NCI-H146 (cell line): Measurements from ENCODE around the gene CEP55.
A peak's percentile ranks its signal among the peaks of the same experiment; 100 is the strongest.

Experiments
- DNase-seq: peaks from one replicate; lab custom pipeline; 2025; lab: John Stamatoyannopoulos, UW

The CEP55 gene

DNA sequence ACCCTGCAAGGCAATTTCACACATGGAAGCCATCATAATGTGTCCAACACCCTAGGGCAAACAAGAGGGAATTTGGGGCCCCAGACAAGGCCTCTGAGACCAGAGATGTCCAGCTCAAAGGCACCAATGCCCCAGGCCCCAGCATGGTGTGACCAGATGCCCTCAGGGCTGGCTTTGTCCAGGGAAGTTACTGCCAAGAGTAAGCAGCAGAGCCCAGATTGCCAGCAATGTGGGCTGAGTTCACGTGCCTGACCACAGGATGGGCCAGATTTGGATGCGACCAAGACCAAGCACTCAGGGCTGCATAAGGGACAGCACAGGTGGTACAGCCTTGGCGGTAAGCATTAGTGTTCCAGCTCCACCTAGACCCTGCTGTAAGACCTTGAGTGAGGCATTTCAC, 27.0 kb upstream of the CEP55 start:
- no peak for DNase-seq

DNA sequence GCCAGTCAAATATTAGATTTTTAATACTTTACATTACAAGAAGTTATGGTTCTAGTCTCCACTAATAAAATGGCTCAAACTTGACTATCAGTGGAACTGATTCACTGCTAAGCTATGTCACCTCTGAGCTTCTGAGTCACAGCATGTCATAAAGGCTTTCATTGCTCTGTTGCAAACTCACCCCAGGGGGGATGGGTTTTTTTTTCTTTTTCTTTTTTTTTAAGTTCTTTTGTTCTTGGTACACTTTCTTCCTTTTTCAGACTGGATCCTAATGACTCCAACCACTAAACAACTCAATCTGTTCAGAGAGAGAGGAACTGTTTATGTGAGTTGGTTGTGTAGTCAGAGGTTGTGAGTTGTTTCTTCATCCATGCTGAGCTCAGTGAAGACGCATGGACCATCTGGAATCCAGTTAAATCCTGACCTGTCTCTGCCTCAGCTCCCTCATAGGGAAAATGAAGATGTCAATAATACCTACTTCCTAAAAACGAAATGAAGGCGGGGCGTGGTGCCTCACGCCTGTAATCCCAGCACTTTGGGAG, 25.2 kb upstream of the CEP55 start:
- DNase-seq = no peak

- no peak for DNase-seq
Observed at GRCh38 chr10:93473161-93473560, 23.3 kb upstream of the CEP55 start.

DNA sequence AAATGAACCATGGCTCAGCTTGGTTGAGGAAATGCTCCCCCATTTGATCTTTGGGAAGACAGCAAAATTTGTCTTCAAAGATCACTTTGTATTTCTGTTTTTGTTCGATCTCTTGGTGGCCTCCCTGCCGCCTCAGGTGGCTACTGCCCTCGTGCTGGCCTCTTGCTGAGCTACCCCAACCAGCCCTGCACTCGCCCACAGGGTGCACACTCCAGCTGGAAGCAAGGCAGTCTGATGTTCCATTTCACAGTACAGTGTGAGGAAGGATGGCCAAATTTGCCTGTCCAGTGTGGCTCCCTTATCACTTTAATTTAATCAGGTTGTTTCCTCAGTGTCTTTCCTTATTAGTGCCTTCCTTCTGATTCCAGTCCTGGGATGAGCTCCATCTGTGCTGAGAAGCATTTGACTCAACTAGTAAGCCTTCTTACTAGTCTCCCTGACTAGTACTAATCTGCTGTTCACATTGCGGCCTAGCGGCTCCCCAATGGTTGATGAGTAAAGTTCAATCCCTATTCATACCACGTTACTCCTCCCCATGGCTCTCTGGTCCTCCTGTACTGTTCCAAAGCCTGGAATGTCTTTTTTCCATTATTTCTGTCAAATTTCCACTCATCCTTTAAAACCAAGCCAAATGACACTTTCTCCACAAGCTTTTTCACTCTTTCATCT, 22.5 kb upstream of the CEP55 start:
- DNase-seq = no peak

DNA sequence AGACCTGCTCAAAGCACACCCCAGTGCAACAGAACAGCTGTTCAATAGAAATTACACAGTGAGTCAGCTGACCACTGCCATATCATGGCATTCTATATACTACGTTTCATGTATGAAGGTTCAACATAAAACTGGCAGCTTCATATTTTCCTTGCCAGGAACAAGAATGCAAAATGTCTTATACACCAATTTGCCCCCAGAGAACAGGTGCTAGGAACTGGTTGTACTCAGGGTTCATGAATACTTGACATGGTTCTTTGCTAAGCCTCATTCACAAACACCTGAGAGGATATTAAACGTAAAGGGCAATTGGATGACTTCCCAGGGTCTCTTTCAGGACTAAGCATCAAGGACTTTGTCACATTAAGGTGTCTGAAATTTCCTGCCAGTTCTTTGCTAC, 21.2 kb upstream of the CEP55 start:
- DNase-seq = no peak

GRCh38 chr10:93475871-93476270, 20.5 kb upstream of the CEP55 start:
- no peak for DNase-seq

DNA sequence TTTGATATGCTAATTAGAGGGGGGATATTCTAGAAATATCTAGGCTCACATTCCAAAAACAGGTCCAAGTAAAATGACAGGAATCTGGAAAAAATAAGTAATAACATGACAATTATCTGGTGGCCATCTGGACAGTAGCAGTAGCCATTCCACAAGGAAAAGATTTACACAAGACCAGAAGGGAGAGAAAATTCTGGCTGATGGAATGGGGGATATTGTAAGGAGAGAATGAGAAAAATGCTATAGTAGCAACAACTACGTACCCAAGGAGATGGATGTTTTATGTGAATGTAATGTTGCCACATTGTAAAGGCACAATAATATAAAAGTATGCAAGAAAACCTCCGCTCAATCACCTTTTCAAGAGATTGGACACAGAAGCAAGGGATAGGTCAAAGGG, 19.7 kb upstream of the CEP55 start:
- no peak for DNase-seq

- DNase-seq = no peak
Observed at GRCh38 chr10:93478873-93479272, 17.5 kb upstream of the CEP55 start.

GRCh38 chr10:93481637-93482144, 14.7 kb upstream of the CEP55 start:
- DNase-seq = no peak

DNA sequence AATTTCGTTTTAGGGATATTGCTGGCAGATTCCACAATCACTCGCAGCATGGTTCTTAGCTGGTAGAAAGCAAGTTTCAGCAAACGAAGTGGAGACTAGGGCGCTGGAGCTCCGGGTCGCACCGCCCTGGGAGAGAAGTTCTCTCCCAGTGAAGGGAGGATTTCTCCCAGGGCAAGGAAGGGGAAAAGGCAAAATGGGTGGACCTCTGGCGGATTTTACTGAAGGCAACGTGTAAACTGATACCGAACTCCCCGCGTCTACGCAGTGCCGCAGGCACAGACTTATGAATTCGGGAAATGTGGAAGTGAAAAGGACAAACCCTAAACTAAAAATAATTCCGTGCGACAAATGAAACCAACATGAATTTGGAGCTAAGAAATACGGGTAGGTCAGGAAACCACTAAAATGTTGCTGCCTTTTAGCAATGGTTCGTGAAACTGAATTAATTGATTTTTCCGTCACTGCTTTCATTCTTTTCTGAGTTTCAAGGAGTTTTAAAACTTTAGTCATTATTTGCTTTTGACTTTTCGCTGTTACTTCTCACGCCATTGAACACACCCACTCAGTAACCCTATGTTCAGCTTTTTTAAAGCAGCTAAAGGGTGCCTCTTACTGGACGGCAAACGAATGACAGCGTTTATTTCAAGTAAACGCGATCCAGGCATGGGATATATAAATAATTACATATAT, 14.1 kb upstream of the CEP55 start, which contains the start of gene MYOF:
MYOF (minus strand) TSS at position 190 of the 690 bp plus-strand sequence; CDS start at position 50, 140 bp downstream.
- peak; percentile 55 for DNase-seq

GRCh38 chr10:93485690-93486089, 10.7 kb upstream of the CEP55 start:
- DNase-seq = no peak

- no peak for DNase-seq
Observed at GRCh38 chr10:93488956-93489528, 7.4 kb upstream of the CEP55 start.

- no peak for DNase-seq
Observed at GRCh38 chr10:93491602-93492121, 4.8 kb upstream of the CEP55 start.

- DNase-seq = no peak
Observed at GRCh38 chr10:93493162-93493561, 3.2 kb upstream of the CEP55 start.

GRCh38 chr10:93494494-93494893, 1.9 kb upstream of the CEP55 start:
- peak; percentile 28 for DNase-seq

DNA sequence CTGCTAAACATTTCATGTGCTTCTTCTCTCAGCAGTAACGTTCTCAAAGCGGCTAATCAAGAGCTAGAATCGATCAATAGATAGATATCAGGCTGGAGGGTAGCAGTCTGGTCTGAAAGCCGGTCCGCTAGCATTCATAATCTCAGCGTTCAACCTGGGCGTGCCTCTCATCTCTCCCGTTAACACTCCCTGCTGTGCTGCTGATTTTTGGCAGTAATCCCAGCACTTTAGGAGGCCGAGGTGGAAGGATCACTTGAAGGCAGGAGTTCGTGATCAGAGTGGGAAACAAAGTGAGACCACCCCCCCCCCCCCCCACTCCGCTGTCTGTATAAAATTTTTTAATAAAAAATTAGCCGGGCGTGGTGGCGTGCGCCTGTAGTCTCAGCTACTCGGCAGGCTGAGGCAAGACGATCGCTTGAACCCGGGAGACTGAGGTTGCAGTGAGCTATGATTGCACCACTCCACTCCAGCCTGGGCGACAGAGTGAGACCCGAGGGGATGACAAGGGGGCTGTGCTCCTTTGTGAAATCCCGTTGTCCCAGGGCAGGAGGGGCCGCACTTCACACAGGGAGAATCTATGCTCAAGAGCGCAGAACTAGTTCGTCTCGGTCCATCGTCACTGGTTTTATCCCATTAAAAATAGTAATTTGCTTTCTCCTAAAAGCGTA, 624 bp upstream of the CEP55 start:
- DNase-seq = peak; percentile 70

- no peak for DNase-seq
Observed at GRCh38 chr10:93498166-93498565, 1.8 kb downstream of the CEP55 start.

DNA sequence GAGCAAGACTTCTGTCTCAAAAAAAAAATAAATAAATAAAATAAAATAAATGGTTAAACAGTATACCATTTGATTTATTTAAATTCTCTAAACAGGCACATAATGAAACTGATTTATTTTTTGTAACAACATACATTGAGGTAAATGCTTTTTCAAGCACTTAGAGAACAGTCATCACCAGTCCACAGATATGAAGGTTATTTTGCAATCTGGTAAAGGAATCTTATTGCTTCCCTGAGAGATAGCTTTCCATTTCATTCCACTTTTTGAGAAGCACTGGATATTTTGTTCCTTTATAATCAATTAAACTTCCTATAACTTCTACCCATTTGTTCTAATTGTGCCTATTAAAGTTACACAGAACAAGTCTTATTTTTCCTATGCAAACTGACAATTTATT, 5.2 kb downstream of the CEP55 start:
- DNase-seq = no peak

GRCh38 chr10:93503075-93503474, 6.7 kb downstream of the CEP55 start:
- DNase-seq = peak; percentile 58

DNA sequence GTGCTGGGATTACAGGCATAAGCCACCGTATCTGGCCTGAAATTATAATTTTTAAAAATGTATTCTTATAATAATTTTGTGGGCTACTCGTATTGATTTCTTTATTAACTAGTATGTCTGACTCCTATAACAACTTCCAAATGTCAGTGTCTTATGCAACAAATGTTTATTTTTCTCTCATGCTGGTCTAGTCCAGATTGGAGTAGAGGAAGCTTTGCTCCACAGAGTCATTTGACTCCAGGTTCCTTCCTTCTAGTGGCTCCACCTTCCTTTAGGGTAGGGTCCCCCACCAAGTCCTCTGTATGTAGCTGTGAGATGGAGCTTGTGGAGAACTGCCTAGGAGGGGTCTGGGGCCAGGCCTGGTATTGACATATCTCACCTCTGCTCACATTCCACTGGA, 8.7 kb downstream of the CEP55 start:
- no peak for DNase-seq

DNA sequence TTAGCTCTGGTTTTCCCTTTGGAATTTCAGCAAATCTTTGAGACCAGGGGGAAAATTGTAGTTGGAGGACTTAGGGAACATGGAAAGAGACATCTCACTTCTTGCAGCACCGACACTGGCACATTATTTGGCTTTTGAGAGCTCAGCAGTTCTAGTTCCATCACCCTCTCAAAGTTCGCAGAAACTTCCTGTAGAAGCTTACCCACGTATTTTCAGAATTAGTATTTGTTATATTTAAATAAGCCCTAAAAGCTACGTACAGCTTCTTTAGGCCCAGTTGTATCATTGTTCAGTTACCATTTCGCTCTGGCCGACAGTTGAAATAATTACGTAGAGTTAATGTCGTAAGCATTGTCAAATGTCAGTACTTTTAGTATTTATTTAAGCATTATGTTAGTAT, 13.4 kb downstream of the CEP55 start:
- no peak for DNase-seq

- DNase-seq = no peak
Observed at GRCh38 chr10:93512565-93512964, 16.2 kb downstream of the CEP55 start.
